GM23338 (cell line): Measurements from ENCODE around the gene FASTK. TPM values are rescaled to one million over a fixed set of nuclear protein-coding genes. Genes with fewer than 3 reads are reported as not detected.

Source experiments
- ATAC-seq: fragments of 200-7000 bp; cut with Tn5 transposase; 3 replicates; pipeline ENCODE4 v1.9.1; 2020
- DNase-seq: peaks from one replicate; pipeline ENCODE4 v3.0.0-alpha.2; 2015; ENCODE audit warnings: low spot score
- H2AFZ ChIP-seq: fragments of 200-600 bp; sonication (generic); 2 replicates; pipeline ENCODE4 v1.8.0; 2016; ENCODE audit warnings: antibody characterized with exemption, mild to moderate bottlenecking, moderate library complexity
- H3F3A ChIP-seq: fragments of 200-600 bp; sonication (generic); replicated peaks from 2 replicates; pipeline ENCODE4 v1.8.0; 2017; ENCODE audit warnings: antibody characterized with exemption, mixed run types, low read depth
- H3K27ac ChIP-seq: fragments of 200-600 bp; sonication (generic); 2 replicates; pipeline ENCODE4 v1.6.1; 2016; ENCODE audit warnings: low read depth
- H3K27me3 ChIP-seq: fragments of 200-600 bp; sonication (generic); 2 replicates; pipeline ENCODE4 v1.8.0; 2016; ENCODE audit warnings: mild to moderate bottlenecking, mixed run types, moderate library complexity; ENCODE audit not compliant: insufficient read depth
- H3K36me3 ChIP-seq: fragments of 200-600 bp; sonication (generic); 2 replicates; pipeline ENCODE4 v1.8.0; 2016; ENCODE audit warnings: mild to moderate bottlenecking; ENCODE audit not compliant: insufficient read depth
- H3K4me1 ChIP-seq: fragments of 200-600 bp; sonication (generic); 2 replicates; pipeline ENCODE4 v1.8.0; 2016; ENCODE audit warnings: mild to moderate bottlenecking, moderate library complexity; ENCODE audit not compliant: insufficient read depth
- H3K4me2 ChIP-seq: fragments of 200-600 bp; sonication (generic); 2 replicates; pipeline ENCODE4 v1.7.1; 2017; ENCODE audit warnings: mixed run types
- H3K4me3 ChIP-seq: fragments of 200-600 bp; sonication (generic); 2 replicates; pipeline ENCODE4 v1.6.1; 2016; ENCODE audit warnings: mixed run types
- H3K79me2 ChIP-seq: fragments of 200-600 bp; sonication (generic); replicated peaks from 2 replicates; pipeline ENCODE4 v1.8.0; 2017; ENCODE audit warnings: mild to moderate bottlenecking; ENCODE audit not compliant: insufficient read depth
- H3K9me2 ChIP-seq: fragments of 200-600 bp; sonication (generic); 2 replicates; pipeline ENCODE4 v1.8.0; 2017; ENCODE audit not compliant: insufficient read depth
- H4K20me1 ChIP-seq: fragments of 200-600 bp; sonication (generic); replicated peaks from 2 replicates; pipeline ENCODE4 v1.8.0; 2017; ENCODE audit warnings: mild to moderate bottlenecking; ENCODE audit not compliant: insufficient read depth
- H3K27ac Mint-ChIP-seq: 2 replicates; pipeline ENCODE4 v1.8.0; 2020; ENCODE audit warnings: inconsistent platforms, mild to moderate bottlenecking, moderate library complexity, mixed read lengths
- H3K27me3 Mint-ChIP-seq: 3 replicates; pipeline ENCODE4 v1.8.0; 2022; ENCODE audit warnings: low read depth, mild to moderate bottlenecking, moderate library complexity, mixed read lengths, inconsistent platforms; ENCODE audit not compliant: insufficient read depth, poor library complexity
- H3K36me3 Mint-ChIP-seq: 3 replicates; pipeline ENCODE4 v1.8.0; 2021; ENCODE audit warnings: low read depth, mild to moderate bottlenecking, inconsistent platforms, moderate library complexity, mixed read lengths
- H3K4me1 Mint-ChIP-seq: 3 replicates; pipeline ENCODE4 v1.8.0; 2020; ENCODE audit warnings: mild to moderate bottlenecking, inconsistent platforms, mixed read lengths
- H3K4me3 Mint-ChIP-seq: 3 replicates; pipeline ENCODE4 v1.8.0; 2021; ENCODE audit warnings: moderate library complexity, mild to moderate bottlenecking, inconsistent platforms, mixed read lengths
- H3K9me3 Mint-ChIP-seq: 3 replicates; pipeline ENCODE4 v1.8.0; 2020; ENCODE audit warnings: moderate library complexity, mild to moderate bottlenecking, inconsistent platforms, mixed read lengths
- CREB1 ChIP-seq: fragments of 250-450 bp; sonication (Bioruptor Pico); IDR thresholded peaks from 2 replicates; pipeline ENCODE4 v1.5.0; 2020; ENCODE audit warnings: low read depth, mild to moderate bottlenecking, moderate library complexity
- CTCF ChIP-seq, 2 experiments: fragments of 200-600 bp in 1 of 2; sonication (generic) in 1 of 2; conservative IDR thresholded peaks; 2 replicates each; pipeline versions ENCODE4 v1.5.1 to v1.6.1; 2016 to 2017; ENCODE audit warnings: antibody characterized with exemption in 2 of 2, low read depth in 2 of 2, mild to moderate bottlenecking in 2 of 2, moderate library complexity in 1 of 2
- ETS1 ChIP-seq: IDR thresholded peaks from 2 replicates; pipeline ENCODE4 v1.6.1; 2016; ENCODE audit warnings: antibody characterized with exemption
- EZH2 ChIP-seq: fragments of 200-600 bp; sonication (generic); IDR thresholded peaks from one replicate; pipeline ENCODE4 v1.8.0; 2017; ENCODE audit warnings: antibody characterized with exemption, mild to moderate bottlenecking, low read depth; ENCODE audit not compliant: unreplicated experiment
- EZH2phosphoT487 ChIP-seq: fragments of 200-600 bp; sonication (generic); IDR thresholded peaks from one replicate; pipeline ENCODE4 v1.8.1; 2018; ENCODE audit warnings: antibody characterized with exemption; ENCODE audit not compliant: unreplicated experiment
- JUNB ChIP-seq: IDR thresholded peaks from one replicate; pipeline ENCODE4 v1.6.1; 2016; ENCODE audit warnings: antibody characterized with exemption; ENCODE audit not compliant: unreplicated experiment
- NANOG ChIP-seq: IDR thresholded peaks from 2 replicates; pipeline ENCODE4 v1.6.1; 2016; ENCODE audit warnings: antibody characterized with exemption, borderline replicate concordance
- POLR2AphosphoS5 ChIP-seq: IDR thresholded peaks from 2 replicates; pipeline ENCODE4 v1.6.1; 2016; ENCODE audit warnings: antibody characterized with exemption, low read depth
- REST ChIP-seq: IDR thresholded peaks from one replicate; pipeline ENCODE4 v1.6.1; 2018; ENCODE audit warnings: antibody characterized with exemption; ENCODE audit not compliant: unreplicated experiment
- STAT1 ChIP-seq: IDR thresholded peaks from one replicate; pipeline ENCODE4 v1.6.1; 2016; ENCODE audit warnings: antibody characterized with exemption; ENCODE audit not compliant: unreplicated experiment
- ZNF114 ChIP-seq: fragments of 250-450 bp; sonication (Bioruptor Pico); IDR thresholded peaks from 2 replicates; pipeline ENCODE4 v1.5.0; 2020; ENCODE audit warnings: mild to moderate bottlenecking, moderate library complexity
- ZNF331 ChIP-seq: fragments of 250-450 bp; sonication (Bioruptor Pico); IDR thresholded peaks from 2 replicates; pipeline ENCODE4 v1.5.0; 2020; ENCODE audit warnings: low read depth, mild to moderate bottlenecking, moderate library complexity
- polyA plus RNA-seq: library from polyadenylated mRNA; unstranded; fragments of >200 nt; fragmentation: Nextera tagmentation; extraction: Ambion mirVana; gene quantifications from 2 replicates; pipeline ENCODE4 v1.2.1, GENCODE V29; 2016
- total RNA-seq: library from RNA; depleted of rRNA; stranded (reverse); fragments of >200 nt; shearing (Covaris generic); gene quantifications from 2 replicates; pipeline ENCODE4 v1.2.3, GENCODE V29; 2014
- TF ChIP-seq, protein P1 (sequence below): fragments of 250-450 bp; sonication (Bioruptor Pico); IDR thresholded peaks from 2 replicates; pipeline ENCODE4 v1.5.0; 2020; ENCODE audit warnings: mild to moderate bottlenecking, moderate library complexity

The FASTK gene
- total and polyA plus RNA-seq, 2 experiments from 2014 or later, result 37.4 to 57.4 TPM

- H3K4me1 ChIP-seq, result no peaks in the 10 kb centered on the region
- H3K4me3 ChIP-seq, result no peak within 1 kb of the TSS
- peaks cover 26% of the 10 kb centered on the region for H3K27me3 Mint-ChIP-seq
- no peaks in the 10 kb centered on the region for H3K36me3 Mint-ChIP-seq
- H3K4me3 Mint-ChIP-seq, result no peak within 1 kb of the TSS
- ATAC-seq (no peak), DNase-seq (no peak)
- H3K79me2 ChIP-seq, result no peaks in the 10 kb centered on the region
- peaks cover 22% of the 10 kb centered on the region for H3K27me3 ChIP-seq
- no peak within 1 kb of the TSS for H3K27ac Mint-ChIP-seq
- TF ChIP-seq REST (no peak), ZNF114 (CRISPR knock-in tag) (no peak), CTCF (conservative IDR thresholded peaks at IDR 0.05; ENCODE audit: low read depth in 2 of 2) (no peak), NANOG (no peak), ETS1 (no peak), EZH2phosphoT487 (no peak), POLR2AphosphoS5 (no peak), STAT1 (no peak), CREB1 (no peak), JUNB (no peak), ZNF331 (no peak), EZH2 (no peak)
- TF ChIP-seq, protein P1, sequence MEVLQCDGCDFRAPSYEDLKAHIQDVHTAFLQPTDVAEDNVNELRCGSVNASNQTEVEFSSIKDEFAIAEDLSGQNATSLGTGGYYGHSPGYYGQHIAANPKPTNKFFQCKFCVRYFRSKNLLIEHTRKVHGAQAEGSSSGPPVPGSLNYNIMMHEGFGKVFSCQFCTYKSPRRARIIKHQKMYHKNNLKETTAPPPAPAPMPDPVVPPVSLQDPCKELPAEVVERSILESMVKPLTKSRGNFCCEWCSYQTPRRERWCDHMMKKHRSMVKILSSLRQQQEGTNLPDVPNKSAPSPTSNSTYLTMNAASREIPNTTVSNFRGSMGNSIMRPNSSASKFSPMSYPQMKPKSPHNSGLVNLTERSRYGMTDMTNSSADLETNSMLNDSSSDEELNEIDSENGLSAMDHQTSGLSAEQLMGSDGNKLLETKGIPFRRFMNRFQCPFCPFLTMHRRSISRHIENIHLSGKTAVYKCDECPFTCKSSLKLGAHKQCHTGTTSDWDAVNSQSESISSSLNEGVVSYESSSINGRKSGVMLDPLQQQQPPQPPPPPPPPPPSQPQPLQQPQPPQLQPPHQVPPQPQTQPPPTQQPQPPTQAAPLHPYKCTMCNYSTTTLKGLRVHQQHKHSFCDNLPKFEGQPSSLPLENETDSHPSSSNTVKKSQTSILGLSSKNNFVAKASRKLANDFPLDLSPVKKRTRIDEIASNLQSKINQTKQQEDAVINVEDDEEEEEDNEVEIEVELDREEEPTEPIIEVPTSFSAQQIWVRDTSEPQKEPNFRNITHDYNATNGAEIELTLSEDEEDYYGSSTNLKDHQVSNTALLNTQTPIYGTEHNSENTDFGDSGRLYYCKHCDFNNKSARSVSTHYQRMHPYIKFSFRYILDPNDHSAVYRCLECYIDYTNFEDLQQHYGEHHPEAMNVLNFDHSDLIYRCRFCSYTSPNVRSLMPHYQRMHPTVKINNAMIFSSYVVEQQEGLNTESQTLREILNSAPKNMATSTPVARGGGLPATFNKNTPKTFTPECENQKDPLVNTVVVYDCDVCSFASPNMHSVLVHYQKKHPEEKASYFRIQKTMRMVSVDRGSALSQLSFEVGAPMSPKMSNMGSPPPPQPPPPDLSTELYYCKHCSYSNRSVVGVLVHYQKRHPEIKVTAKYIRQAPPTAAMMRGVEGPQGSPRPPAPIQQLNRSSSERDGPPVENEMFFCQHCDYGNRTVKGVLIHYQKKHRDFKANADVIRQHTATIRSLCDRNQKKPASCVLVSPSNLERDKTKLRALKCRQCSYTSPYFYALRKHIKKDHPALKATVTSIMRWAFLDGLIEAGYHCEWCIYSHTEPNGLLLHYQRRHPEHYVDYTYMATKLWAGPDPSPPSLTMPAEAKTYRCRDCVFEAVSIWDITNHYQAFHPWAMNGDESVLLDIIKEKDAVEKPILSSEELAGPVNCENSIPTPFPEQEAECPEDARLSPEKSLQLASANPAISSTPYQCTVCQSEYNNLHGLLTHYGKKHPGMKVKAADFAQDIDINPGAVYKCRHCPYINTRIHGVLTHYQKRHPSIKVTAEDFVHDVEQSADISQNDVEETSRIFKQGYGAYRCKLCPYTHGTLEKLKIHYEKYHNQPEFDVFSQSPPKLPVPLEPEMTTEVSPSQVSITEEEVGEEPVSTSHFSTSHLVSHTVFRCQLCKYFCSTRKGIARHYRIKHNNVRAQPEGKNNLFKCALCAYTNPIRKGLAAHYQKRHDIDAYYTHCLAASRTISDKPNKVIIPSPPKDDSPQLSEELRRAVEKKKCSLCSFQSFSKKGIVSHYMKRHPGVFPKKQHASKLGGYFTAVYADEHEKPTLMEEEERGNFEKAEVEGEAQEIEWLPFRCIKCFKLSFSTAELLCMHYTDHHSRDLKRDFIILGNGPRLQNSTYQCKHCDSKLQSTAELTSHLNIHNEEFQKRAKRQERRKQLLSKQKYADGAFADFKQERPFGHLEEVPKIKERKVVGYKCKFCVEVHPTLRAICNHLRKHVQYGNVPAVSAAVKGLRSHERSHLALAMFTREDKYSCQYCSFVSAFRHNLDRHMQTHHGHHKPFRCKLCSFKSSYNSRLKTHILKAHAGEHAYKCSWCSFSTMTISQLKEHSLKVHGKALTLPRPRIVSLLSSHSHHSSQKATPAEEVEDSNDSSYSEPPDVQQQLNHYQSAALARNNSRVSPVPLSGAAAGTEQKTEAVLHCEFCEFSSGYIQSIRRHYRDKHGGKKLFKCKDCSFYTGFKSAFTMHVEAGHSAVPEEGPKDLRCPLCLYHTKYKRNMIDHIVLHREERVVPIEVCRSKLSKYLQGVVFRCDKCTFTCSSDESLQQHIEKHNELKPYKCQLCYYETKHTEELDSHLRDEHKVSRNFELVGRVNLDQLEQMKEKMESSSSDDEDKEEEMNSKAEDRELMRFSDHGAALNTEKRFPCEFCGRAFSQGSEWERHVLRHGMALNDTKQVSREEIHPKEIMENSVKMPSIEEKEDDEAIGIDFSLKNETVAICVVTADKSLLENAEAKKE (CRISPR knock-in tag), result no peak
- H2AFZ ChIP-seq, result no peak within 1 kb of the TSS
- peaks cover 9% of the 10 kb centered on the region for H3K4me1 Mint-ChIP-seq
- no peaks in the 10 kb centered on the region for H3F3A ChIP-seq
- H3K4me2 ChIP-seq, result no peak within 1 kb of the TSS
- H3K9me2 ChIP-seq, result no peaks in the 10 kb centered on the region
- no peaks in the 10 kb centered on the region for H4K20me1 ChIP-seq
- no peaks in the 10 kb centered on the region for H3K36me3 ChIP-seq
- H3K27ac ChIP-seq, result no peak within 1 kb of the TSS
- H3K9me3 Mint-ChIP-seq, result no peaks in the 10 kb centered on the region
These were observed 32.4 kb downstream of the FASTK start, which contains the start of gene ASIC3 for GRCh38 chr7:151047976-151048815. ASIC3 (plus strand) TSS chr7:151048531; CDS start chr7:151048886, 355 bp downstream.
